Loucy (cell line): ENCODE measurements around the gene KLF3.

Experiments used
- EZH2phosphoT487 ChIP-seq: fragments of 200-600 bp; IDR thresholded peaks from 2 replicates; pipeline ENCODE4 v1.6.1; 2018; ENCODE audit warnings: antibody characterized with exemption, mild to moderate bottlenecking, moderate library complexity, borderline replicate concordance
- TF ChIP-seq, protein P1 (sequence below): fragments of 200-600 bp; sonication (generic); conservative IDR thresholded peaks from 2 replicates; pipeline ENCODE4 v1.5.1; 2014; ENCODE audit warnings: mild to moderate bottlenecking, antibody characterized with exemption, low read length

GRCh38 chr4:38723114-38723513 lies 59.1 kb downstream of the KLF3 start:
- TF ChIP-seq, protein P1, sequence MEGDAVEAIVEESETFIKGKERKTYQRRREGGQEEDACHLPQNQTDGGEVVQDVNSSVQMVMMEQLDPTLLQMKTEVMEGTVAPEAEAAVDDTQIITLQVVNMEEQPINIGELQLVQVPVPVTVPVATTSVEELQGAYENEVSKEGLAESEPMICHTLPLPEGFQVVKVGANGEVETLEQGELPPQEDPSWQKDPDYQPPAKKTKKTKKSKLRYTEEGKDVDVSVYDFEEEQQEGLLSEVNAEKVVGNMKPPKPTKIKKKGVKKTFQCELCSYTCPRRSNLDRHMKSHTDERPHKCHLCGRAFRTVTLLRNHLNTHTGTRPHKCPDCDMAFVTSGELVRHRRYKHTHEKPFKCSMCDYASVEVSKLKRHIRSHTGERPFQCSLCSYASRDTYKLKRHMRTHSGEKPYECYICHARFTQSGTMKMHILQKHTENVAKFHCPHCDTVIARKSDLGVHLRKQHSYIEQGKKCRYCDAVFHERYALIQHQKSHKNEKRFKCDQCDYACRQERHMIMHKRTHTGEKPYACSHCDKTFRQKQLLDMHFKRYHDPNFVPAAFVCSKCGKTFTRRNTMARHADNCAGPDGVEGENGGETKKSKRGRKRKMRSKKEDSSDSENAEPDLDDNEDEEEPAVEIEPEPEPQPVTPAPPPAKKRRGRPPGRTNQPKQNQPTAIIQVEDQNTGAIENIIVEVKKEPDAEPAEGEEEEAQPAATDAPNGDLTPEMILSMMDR: no peak
- TF ChIP-seq EZH2phosphoT487: no peak
